Measurements from ENCODE around the gene PUS1.
"Not testable (repeated sequence)": the region's sequence is repeated elsewhere in the genome, so short reads cannot be mapped to it uniquely, and the experiment has no call there.

Gene PUS1

DNA sequence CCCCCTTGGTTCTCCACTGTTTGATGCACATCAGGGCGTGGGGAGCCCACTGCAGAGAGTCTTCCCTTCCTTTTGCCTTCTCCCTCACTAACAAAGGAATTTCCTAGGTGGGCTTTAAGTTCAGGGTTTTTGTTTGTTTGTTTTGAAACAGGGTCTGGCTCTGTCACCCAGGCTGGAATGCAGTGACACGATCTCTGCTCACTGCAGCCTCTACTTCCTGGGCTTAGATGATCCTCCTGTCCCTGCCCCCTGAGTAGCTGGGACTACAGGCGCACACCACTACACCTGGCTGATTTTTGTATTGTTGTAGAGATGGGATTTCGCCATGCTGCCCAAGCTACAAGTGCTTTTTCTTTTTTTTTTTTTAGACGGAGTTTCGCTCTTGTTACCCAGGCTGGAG, 54.5 kb downstream of the PUS1 start:
- Histone ChIP-seq H3K4me2 (no peak overlapping the region), H3K27ac (no peak overlapping the region), H3K79me2 (ENCODE audit: insufficient read depth, low read depth) (no peaks in the 10 kb centered on the region), H2AFZ (ENCODE audit: low read depth) (no peak overlapping the region), H3K36me3 (ENCODE audit: insufficient read depth) (no peaks in the 10 kb centered on the region), H4K20me1 (ENCODE audit: insufficient read depth) (no peaks in the 10 kb centered on the region), H3K4me1 (ENCODE audit: low read depth, poor library complexity, severe bottlenecking) (no peaks in the 10 kb centered on the region), H3K9ac (no peak overlapping the region), H3K4me3 (IDR thresholded peaks at IDR 0.05; ENCODE audit: insufficient read depth, low read depth, low read length) (no peak overlapping the region), H3K27me3 (ENCODE audit: insufficient read depth, low read depth) (no peaks in the 10 kb centered on the region)
- TF ChIP-seq, protein P1, sequence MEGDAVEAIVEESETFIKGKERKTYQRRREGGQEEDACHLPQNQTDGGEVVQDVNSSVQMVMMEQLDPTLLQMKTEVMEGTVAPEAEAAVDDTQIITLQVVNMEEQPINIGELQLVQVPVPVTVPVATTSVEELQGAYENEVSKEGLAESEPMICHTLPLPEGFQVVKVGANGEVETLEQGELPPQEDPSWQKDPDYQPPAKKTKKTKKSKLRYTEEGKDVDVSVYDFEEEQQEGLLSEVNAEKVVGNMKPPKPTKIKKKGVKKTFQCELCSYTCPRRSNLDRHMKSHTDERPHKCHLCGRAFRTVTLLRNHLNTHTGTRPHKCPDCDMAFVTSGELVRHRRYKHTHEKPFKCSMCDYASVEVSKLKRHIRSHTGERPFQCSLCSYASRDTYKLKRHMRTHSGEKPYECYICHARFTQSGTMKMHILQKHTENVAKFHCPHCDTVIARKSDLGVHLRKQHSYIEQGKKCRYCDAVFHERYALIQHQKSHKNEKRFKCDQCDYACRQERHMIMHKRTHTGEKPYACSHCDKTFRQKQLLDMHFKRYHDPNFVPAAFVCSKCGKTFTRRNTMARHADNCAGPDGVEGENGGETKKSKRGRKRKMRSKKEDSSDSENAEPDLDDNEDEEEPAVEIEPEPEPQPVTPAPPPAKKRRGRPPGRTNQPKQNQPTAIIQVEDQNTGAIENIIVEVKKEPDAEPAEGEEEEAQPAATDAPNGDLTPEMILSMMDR (conservative IDR thresholded peaks at IDR 0.05; ENCODE audit: low read depth, low read length), result no peak

DNA sequence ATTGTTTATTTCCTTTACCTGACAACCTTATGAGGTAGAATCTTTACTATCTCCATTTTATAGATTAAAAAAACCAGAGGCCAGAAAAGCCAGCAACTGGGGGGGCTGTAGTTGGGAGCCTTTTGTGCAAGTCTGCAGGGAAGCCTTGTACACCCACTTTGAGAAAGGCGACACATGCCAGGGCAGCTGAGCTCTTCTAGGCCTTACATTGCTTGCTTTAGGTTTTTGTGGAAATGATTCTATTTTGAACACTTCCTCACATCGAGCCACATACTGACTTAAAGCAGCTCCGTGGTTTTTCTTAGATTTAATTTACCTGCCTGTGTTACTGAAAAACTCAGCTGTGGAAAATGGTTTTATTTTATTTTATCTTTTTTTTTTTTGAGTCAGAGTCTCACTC, 55.3 kb downstream of the PUS1 start:
- TF ChIP-seq, protein P1 (conservative IDR thresholded peaks at IDR 0.05; ENCODE audit: low read depth, low read length), result no peak
- H3K4me2 ChIP-seq, result no peak overlapping the region
- no peaks in the 10 kb centered on the region for H3K27me3 ChIP-seq (ENCODE audit: insufficient read depth, low read depth)
- no peaks in the 10 kb centered on the region for H4K20me1 ChIP-seq (ENCODE audit: insufficient read depth)
- H3K27ac ChIP-seq, result no peak overlapping the region
- H3K36me3 ChIP-seq (ENCODE audit: insufficient read depth), result no peaks in the 10 kb centered on the region
- no peak overlapping the region for H3K4me3 ChIP-seq (IDR thresholded peaks at IDR 0.05; ENCODE audit: insufficient read depth, low read depth, low read length)
- H3K4me1 ChIP-seq (ENCODE audit: low read depth, poor library complexity, severe bottlenecking), result no peaks in the 10 kb centered on the region
- H3K9ac ChIP-seq, result no peak overlapping the region
- H2AFZ ChIP-seq (ENCODE audit: low read depth), result no peak overlapping the region
- H3K79me2 ChIP-seq (ENCODE audit: insufficient read depth, low read depth), result no peaks in the 10 kb centered on the region

DNA sequence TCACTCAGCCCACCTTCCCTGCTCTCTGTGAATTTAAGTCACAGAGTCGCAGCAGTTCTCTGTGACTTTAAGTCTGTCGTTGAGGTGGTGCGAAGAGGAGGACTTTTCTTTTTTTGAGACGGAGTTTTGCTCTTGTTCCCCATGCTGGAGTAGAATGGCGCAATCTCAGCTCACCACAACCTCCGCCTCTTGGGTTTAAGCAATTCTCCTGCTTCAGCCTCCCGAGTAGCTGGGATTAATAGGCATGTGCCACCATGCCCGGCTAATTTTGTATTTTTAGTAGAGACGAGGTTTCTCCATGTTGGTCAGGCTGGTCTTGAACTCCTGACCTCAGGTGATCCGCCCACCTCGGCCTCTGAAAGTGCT, 56.4 kb downstream of the PUS1 start:
- not testable (repeated sequence) for H3K4me2 ChIP-seq; H2AFZ ChIP-seq (ENCODE audit: low read depth); H3K4me1 ChIP-seq (ENCODE audit: low read depth, poor library complexity, severe bottlenecking); H3K27me3 ChIP-seq (ENCODE audit: insufficient read depth, low read depth); H3K9ac ChIP-seq; H3K36me3 ChIP-seq (ENCODE audit: insufficient read depth); H3K4me3 ChIP-seq (IDR thresholded peaks at IDR 0.05; ENCODE audit: insufficient read depth, low read depth, low read length); H3K79me2 ChIP-seq (ENCODE audit: insufficient read depth, low read depth); H3K27ac ChIP-seq; H4K20me1 ChIP-seq (ENCODE audit: insufficient read depth)

DNA sequence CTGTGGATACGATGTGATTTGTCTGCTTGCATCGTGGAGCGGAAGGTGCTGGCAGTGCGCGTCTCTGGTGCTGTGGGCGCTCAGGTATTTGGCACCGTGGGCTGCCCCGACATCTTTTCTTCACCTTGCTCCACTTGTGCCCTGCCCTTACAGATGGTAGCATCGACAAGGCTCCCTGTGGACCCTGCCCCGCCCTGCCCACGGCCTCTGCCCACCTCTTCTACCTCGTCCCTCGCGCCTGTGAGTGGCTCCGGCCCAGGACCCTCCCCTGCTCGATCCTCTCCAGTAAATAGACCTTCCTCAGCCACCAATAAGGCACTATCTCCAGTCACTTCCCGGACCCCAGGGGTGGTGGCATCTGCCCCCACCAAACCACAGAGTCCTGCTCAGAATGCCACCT, 57.3 kb downstream of the PUS1 start:
- H3K9ac ChIP-seq, result no peak overlapping the region
- no peak overlapping the region for H3K4me2 ChIP-seq
- no peak overlapping the region for H2AFZ ChIP-seq (ENCODE audit: low read depth)
- TF ChIP-seq, protein P1 (conservative IDR thresholded peaks at IDR 0.05; ENCODE audit: low read depth, low read length), result no peak
- H3K27ac ChIP-seq, result no peak overlapping the region
- H3K4me1 ChIP-seq (ENCODE audit: low read depth, poor library complexity, severe bottlenecking), result no peaks in the 10 kb centered on the region
- no peaks in the 10 kb centered on the region for H3K27me3 ChIP-seq (ENCODE audit: insufficient read depth, low read depth)
- no peaks in the 10 kb centered on the region for H4K20me1 ChIP-seq (ENCODE audit: insufficient read depth)
- H3K36me3 ChIP-seq (ENCODE audit: insufficient read depth), result no peaks in the 10 kb centered on the region
- H3K4me3 ChIP-seq (IDR thresholded peaks at IDR 0.05; ENCODE audit: insufficient read depth, low read depth, low read length), result no peak overlapping the region
- no peaks in the 10 kb centered on the region for H3K79me2 ChIP-seq (ENCODE audit: insufficient read depth, low read depth)

DNA sequence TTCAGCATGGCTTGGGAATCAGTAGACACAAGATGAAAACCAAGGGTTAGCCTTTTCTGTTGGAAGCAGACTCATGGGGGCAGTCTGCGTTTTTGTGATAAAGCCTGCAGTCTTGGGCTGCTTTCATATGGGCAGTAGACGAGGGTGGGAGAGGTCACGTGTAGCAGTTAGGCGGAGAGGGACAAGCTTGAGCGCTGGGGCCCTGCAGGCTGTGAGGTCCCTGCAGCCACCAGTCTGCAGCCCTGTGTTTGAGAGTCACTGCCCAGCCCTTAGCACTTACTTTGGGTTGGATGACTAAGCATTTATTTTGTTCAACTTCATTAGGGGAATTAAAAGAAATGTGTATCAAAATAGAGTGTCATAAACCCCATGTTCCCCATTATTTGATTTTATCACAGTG, 57.8 kb downstream of the PUS1 start:
- TF ChIP-seq, protein P1 (conservative IDR thresholded peaks at IDR 0.05; ENCODE audit: low read depth, low read length), result no peak
- H3K27me3 ChIP-seq (ENCODE audit: insufficient read depth, low read depth), result no peaks in the 10 kb centered on the region
- H3K79me2 ChIP-seq (ENCODE audit: insufficient read depth, low read depth), result no peaks in the 10 kb centered on the region
- no peak overlapping the region for H3K9ac ChIP-seq
- no peak overlapping the region for H2AFZ ChIP-seq (ENCODE audit: low read depth)
- H3K4me1 ChIP-seq (ENCODE audit: low read depth, poor library complexity, severe bottlenecking), result no peaks in the 10 kb centered on the region
- no peak overlapping the region for H3K4me3 ChIP-seq (IDR thresholded peaks at IDR 0.05; ENCODE audit: insufficient read depth, low read depth, low read length)
- no peaks in the 10 kb centered on the region for H4K20me1 ChIP-seq (ENCODE audit: insufficient read depth)
- H3K27ac ChIP-seq, result no peak overlapping the region
- no peak overlapping the region for H3K4me2 ChIP-seq
- H3K36me3 ChIP-seq (ENCODE audit: insufficient read depth), result no peaks in the 10 kb centered on the region

Data from KMS-11 (cell line).